B cell (primary cell): ENCODE data around the gene PHF12. TPM values are rescaled to one million over a fixed set of nuclear protein-coding genes. Genes with fewer than 3 reads are reported as not detected.

ENCODE experiments used
- ATAC-seq: fragments of 200-7000 bp; cut with Tn5 transposase; one replicate; pipeline ENCODE4 v1.10.0; 2021; ENCODE audit warnings: low read depth, mild to moderate bottlenecking, moderate number of reproducible peaks, moderate library complexity
- CTCF ChIA-PET: fragments of 350-600 bp; sonication (Branson Sonifier 250); formaldehyde crosslinking; loops from one replicate; lab custom pipeline; 2021; ENCODE audit warnings: antibody characterized with exemption, inconsistent platforms; lab: Charles Lee
- POLR2A ChIA-PET: fragments of 350-600 bp; sonication (Branson Sonifier 250); formaldehyde crosslinking; loops from one replicate; lab custom pipeline; 2021; ENCODE audit warnings: antibody characterized with exemption; lab: Charles Lee
- DNase-seq: peaks from one replicate; pipeline ENCODE4 v3.0.0; 2013
- H2AFZ ChIP-seq: 2 replicates; pipeline ENCODE4 v1.6.1; 2012; ENCODE audit warnings: mild to moderate bottlenecking, low read depth, low read length; ENCODE audit not compliant: insufficient read depth, poor library complexity, severe bottlenecking
- H3K27ac ChIP-seq, 2 donors: 1 replicate in 1 of 2; 2 replicates in 1 of 2; pipeline ENCODE4 v1.5.1; 2012 to 2013; ENCODE audit warnings: low read length in 2 of 2, mild to moderate bottlenecking in 2 of 2, moderate library complexity in 1 of 2
- H3K27me3 ChIP-seq, 4 experiments: fragments of 200-600 bp in 1 of 4; sonication (generic) in 1 of 4; replicated peaks in 1 of 4; 1 replicate in 2 of 4; 2 replicates in 2 of 4; pipeline versions ENCODE4 v1.6.1 to v1.7.0; 2013 to 2016; ENCODE audit warnings: low read length in 3 of 4, mild to moderate bottlenecking in 2 of 4, mixed read lengths in 1 of 4, moderate library complexity in 1 of 4; ENCODE audit not compliant: insufficient read depth in 4 of 4, control insufficient read depth in 3 of 4; ENCODE audit errors: control extremely low read depth in 1 of 4
- H3K36me3 ChIP-seq, 2 experiments: replicated peaks in 1 of 2; 1 replicate in 1 of 2; 2 replicates in 1 of 2; pipeline versions ENCODE4 v1.6.1 to v1.7.1; 2013; ENCODE audit warnings: low read length in 1 of 2; ENCODE audit not compliant: insufficient read depth in 2 of 2, control insufficient read depth in 1 of 2; ENCODE audit errors: control extremely low read depth in 1 of 2, extremely low read depth in 1 of 2
- H3K4me1 ChIP-seq, 2 donors: fragments of 200-600 bp in 1 of 2; sonication (generic) in 1 of 2; 1 replicate in 1 of 2; 2 replicates in 1 of 2; pipeline versions ENCODE4 v1.5.1 to v1.6.1; 2013 to 2017; ENCODE audit warnings: low read length in 2 of 2; ENCODE audit not compliant: control insufficient read depth in 2 of 2, insufficient read depth in 2 of 2
- H3K4me2 ChIP-seq: replicated peaks from 2 replicates; pipeline ENCODE3; 2012; ENCODE audit warnings: mild to moderate bottlenecking, low read depth, low read length; ENCODE audit not compliant: poor library complexity, severe bottlenecking
- H3K4me3 ChIP-seq, 5 experiments: fragments of 200-600 bp in 1 of 5; sonication (generic) in 1 of 5; 1 replicate in 3 of 5; 2 replicates in 2 of 5; pipeline versions ENCODE4 v1.5.1 to v1.7.0; 2011 to 2016; ENCODE audit warnings: low read length in 4 of 5, mild to moderate bottlenecking in 4 of 5, low read depth in 2 of 5, control low read depth in 1 of 5, moderate library complexity in 1 of 5; ENCODE audit not compliant: insufficient read depth in 1 of 5; ENCODE audit errors: control extremely low read depth in 1 of 5, extremely low read depth in 1 of 5
- H3K79me2 ChIP-seq: fragments of 200-600 bp; sonication (generic); one replicate; pipeline ENCODE4 v1.6.0; 2016; ENCODE audit warnings: low read length; ENCODE audit not compliant: control insufficient read depth, insufficient read depth
- H3K9ac ChIP-seq: fragments of 200-600 bp; sonication (generic); 2 replicates; pipeline ENCODE4 v1.6.1; 2017; ENCODE audit warnings: mild to moderate bottlenecking, low read length, moderate library complexity
- H3K9me3 ChIP-seq, 3 donors: one replicate each; pipeline versions ENCODE4 v1.6.1 to v1.7.1; 2013; ENCODE audit warnings: low read length in 2 of 3; ENCODE audit not compliant: control insufficient read depth in 2 of 3, insufficient read depth in 1 of 3; ENCODE audit errors: control extremely low read depth in 1 of 3
- H4K20me1 ChIP-seq: 2 replicates; pipeline ENCODE4 v1.6.0; 2012; ENCODE audit warnings: mild to moderate bottlenecking, low read length; ENCODE audit not compliant: insufficient read depth, control insufficient read depth, poor library complexity, severe bottlenecking
- H3K27ac Mint-ChIP-seq: one replicate; pipeline ENCODE4 v1.8.0; 2021; ENCODE audit warnings: mixed read lengths
- H3K27me3 Mint-ChIP-seq: one replicate; pipeline ENCODE4 v1.8.0; 2021; ENCODE audit warnings: mixed read lengths
- H3K4me1 Mint-ChIP-seq: one replicate; pipeline ENCODE4 v1.8.0; 2021; ENCODE audit warnings: mixed read lengths
- H3K4me3 Mint-ChIP-seq: one replicate; pipeline ENCODE4 v1.8.0; 2021; ENCODE audit warnings: mixed read lengths
- H3K9me3 Mint-ChIP-seq: one replicate; pipeline ENCODE4 v1.8.0; 2022; ENCODE audit warnings: mixed read lengths; ENCODE audit not compliant: insufficient read depth
- CTCF ChIP-seq: fragments of 200-600 bp; IDR thresholded peaks from one replicate; pipeline ENCODE4 v1.8.0; 2022; ENCODE audit warnings: antibody characterized with exemption, mild to moderate bottlenecking
- EZH2 ChIP-seq: IDR thresholded peaks from 2 replicates; pipeline ENCODE4 v1.6.1; 2012; ENCODE audit warnings: borderline replicate concordance, low read depth, mild to moderate bottlenecking, moderate library complexity, low read length; ENCODE audit not compliant: insufficient read depth, poor library complexity, severe bottlenecking
- WGBS: methylation state at CpG from one replicate; pipeline ENCODE4 v1.1.5; 2013; ENCODE audit warnings: missing lambda C conversion rate; ENCODE audit not compliant: insufficient coverage; 5-methylcytosine and 5-hydroxymethylcytosine counted together
- intact Hi-C: fragments of 100-400 bp; cut with micrococcal nuclease; formaldehyde crosslinking; loops from one replicate; pipeline ENCODE4 v1.10.0; 2022
- polyA plus RNA-seq: library from polyadenylated mRNA; depleted of rRNA; stranded (reverse); fragments of >200 nt; gene quantifications from 2 replicates; pipeline ENCODE4 v1.2.3, GENCODE V29; 2012
- total RNA-seq, 2 donors: library from RNA; stranded (reverse); fragments of 120-200 nt in 1 of 2; gene quantifications; 1 replicate in 1 of 2; 2 replicates in 1 of 2; pipeline versions ENCODE4 v1.2.3 to v1.2.4, GENCODE V29; 2013 to 2022

Gene PHF12
- total and polyA plus RNA-seq, 2 donors (not counting 1 experiment from before 2014, with no cell fraction given), result 116 to 140 TPM

GRCh38 chr17:28992625-28993600, 41.6 kb upstream of the PHF12 start:
- ChIA-PET CTCF (interaction anchor here (0.7 to 1.3 kb wide), 3 partner anchors 28 to 124 kb away, joined by 3 to 5 read pairs (median 3); no protein-coding TSS in a partner anchor), POLR2A (no interaction called here)
- Histone ChIP-seq H4K20me1 (no peaks in the 10 kb centered on the region), H3K4me3 (no peak overlapping the region), H3K27me3 (peaks cover 0 to 12% (median 1%) of the 10 kb centered on the region in 4 experiments), H3K9me3 (no peaks in the 10 kb centered on the region), H3K4me1 (no peaks in the 10 kb centered on the region), H3K79me2 (no peaks in the 10 kb centered on the region), H3K27ac (no peak overlapping the region), H3K4me2 (no peak overlapping the region), H3K36me3 (no peaks in the 10 kb centered on the region), H3K9ac (no peak overlapping the region), H2AFZ (no peak overlapping the region)
- Mint-ChIP-seq H3K4me3 (no peak overlapping the region), H3K4me1 (no peaks in the 10 kb centered on the region), H3K9me3 (no peaks in the 10 kb centered on the region), H3K27me3 (peaks cover 17% of the 10 kb centered on the region), H3K27ac (no peak overlapping the region)
- TF ChIP-seq EZH2, result no peak
- no peak for TF ChIP-seq CTCF
- DNase-seq, result no peak
- 93% methylated on average over 3 of the region's 11 CpGs for WGBS
- intact Hi-C loops, result no loop called here
- no peak for ATAC-seq

- Mint-ChIP-seq H3K27me3 (peaks cover 18% of the 10 kb centered on the region), H3K9me3 (no peaks in the 10 kb centered on the region), H3K4me1 (no peaks in the 10 kb centered on the region), H3K27ac (no peak overlapping the region), H3K4me3 (no peak overlapping the region)
- WGBS, result 78% methylated on average over 1 of the region's 7 CpGs
- H3K9me3 ChIP-seq, result no peaks in the 10 kb centered on the region
- no peak overlapping the region for H2AFZ ChIP-seq
- no peaks in the 10 kb centered on the region for H3K79me2 ChIP-seq
- POLR2A ChIA-PET, result no interaction called here
- no peak overlapping the region for H3K27ac ChIP-seq
- no peaks in the 10 kb centered on the region for H3K4me1 ChIP-seq
- no peak for TF ChIP-seq EZH2
- no peak for TF ChIP-seq CTCF
- H3K4me2 ChIP-seq, result no peak overlapping the region
- H3K9ac ChIP-seq, result no peak overlapping the region
- intact Hi-C loops, result no loop called here
- CTCF ChIA-PET, result interaction anchor here (1.3 kb wide), 1 partner anchor 125 kb away, joined by 5 read pairs; no protein-coding TSS in a partner anchor
- DNase-seq (no peak), ATAC-seq (no peak)
- no peaks in the 10 kb centered on the region for H3K36me3 ChIP-seq
- H3K4me3 ChIP-seq, result no peak overlapping the region
- peaks cover 0 to 9% (median 0%) of the 10 kb centered on the region in 4 experiments for H3K27me3 ChIP-seq
- no peaks in the 10 kb centered on the region for H4K20me1 ChIP-seq
Measured at GRCh38 chr17:28992185-28992584, 40.9 kb upstream of the PHF12 start.
